WTC11 (cell line): Measurements from ENCODE around the gene WDR19. TPM values are rescaled to one million over a fixed set of nuclear protein-coding genes. Genes with fewer than 3 reads are reported as not detected.

ENCODE experiments used
- ATAC-seq: fragments of 200-7000 bp; cut with Tn5 transposase; 2 replicates; pipeline ENCODE4 v1.10.0; 2021; ENCODE audit warnings: mild to moderate bottlenecking, moderate library complexity
- CTCF ChIA-PET: fragments of 300-600 bp; sonication (Branson Sonifier 250); formaldehyde crosslinking; loops from one replicate; lab custom pipeline; 2021; ENCODE audit warnings: antibody characterized with exemption; lab: Charles Lee
- POLR2A ChIA-PET: fragments of 350-600 bp; sonication (Branson Sonifier 250); formaldehyde crosslinking; loops from one replicate; lab custom pipeline; 2021; ENCODE audit warnings: antibody characterized with exemption; lab: Charles Lee
- DNase-seq: peaks from one replicate; pipeline ENCODE4 v3.0.0; 2021; ENCODE audit warnings: low spot score
- H3K27ac Mint-ChIP-seq: 2 replicates; pipeline ENCODE4 v1.8.0; 2021; ENCODE audit warnings: mixed read lengths
- H3K27me3 Mint-ChIP-seq: 2 replicates; pipeline ENCODE4 v1.8.0; 2021; ENCODE audit warnings: low read depth, mild to moderate bottlenecking, moderate library complexity, mixed read lengths
- H3K36me3 Mint-ChIP-seq: 2 replicates; pipeline ENCODE4 v1.8.0; 2021; ENCODE audit warnings: mixed read lengths
- H3K4me1 Mint-ChIP-seq: 2 replicates; pipeline ENCODE4 v1.8.0; 2022; ENCODE audit warnings: mixed read lengths
- H3K4me3 Mint-ChIP-seq: 2 replicates; pipeline ENCODE4 v1.8.0; 2021; ENCODE audit warnings: mild to moderate bottlenecking, moderate library complexity, mixed read lengths
- H3K9me3 Mint-ChIP-seq: 2 replicates; pipeline ENCODE4 v1.8.0; 2021; ENCODE audit warnings: mixed read lengths
- ATF1 ChIP-seq: sonication (generic); formaldehyde crosslinking; IDR thresholded peaks from 2 replicates; pipeline ENCODE4 v1.8.1; 2023; ENCODE audit warnings: mild to moderate bottlenecking, moderate library complexity, missing genetic modification reagents
- CREB1 ChIP-seq: sonication (generic); formaldehyde crosslinking; IDR thresholded peaks from 2 replicates; pipeline ENCODE4 v1.8.0; 2023; ENCODE audit warnings: mild to moderate bottlenecking, missing genetic modification reagents
- ESRRA ChIP-seq: sonication (generic); formaldehyde crosslinking; IDR thresholded peaks from 2 replicates; pipeline ENCODE4 v1.8.1; 2022; ENCODE audit warnings: mild to moderate bottlenecking, missing genetic modification reagents, borderline replicate concordance
- FOXJ3 ChIP-seq: sonication (generic); formaldehyde crosslinking; IDR thresholded peaks from 2 replicates; pipeline ENCODE4 v1.9.0; 2021; ENCODE audit warnings: missing genetic modification reagents, mild to moderate bottlenecking, borderline replicate concordance
- HMGA2 ChIP-seq: fragments of 250-450 bp; sonication (Bioruptor Pico); IDR thresholded peaks from 2 replicates; pipeline ENCODE4 v1.4.0; 2021; ENCODE audit warnings: mild to moderate bottlenecking, moderate library complexity
- KAT7 ChIP-seq: sonication (generic); formaldehyde crosslinking; IDR thresholded peaks from 2 replicates; pipeline ENCODE4 v1.8.1; 2023; ENCODE audit warnings: missing genetic modification reagents, mild to moderate bottlenecking, borderline replicate concordance
- NR1H2 ChIP-seq: sonication (generic); formaldehyde crosslinking; IDR thresholded peaks from 2 replicates; pipeline ENCODE4 v1.9.0; 2021; ENCODE audit warnings: mild to moderate bottlenecking, moderate library complexity, missing genetic modification reagents
- NR3C1 ChIP-seq: sonication (generic); formaldehyde crosslinking; conservative IDR thresholded peaks from 2 replicates; pipeline ENCODE4 v1.8.1; 2023; ENCODE audit warnings: low read depth, mild to moderate bottlenecking, missing genetic modification reagents
- RORB ChIP-seq: fragments of 250-450 bp; sonication (Bioruptor Pico); IDR thresholded peaks from 2 replicates; pipeline ENCODE4 v1.9.0; 2021; ENCODE audit warnings: mild to moderate bottlenecking
- SP1 ChIP-seq: sonication (generic); formaldehyde crosslinking; conservative IDR thresholded peaks from 2 replicates; pipeline ENCODE4 v1.8.1; 2022; ENCODE audit warnings: missing genetic modification reagents
- ZNF121 ChIP-seq: sonication (generic); formaldehyde crosslinking; IDR thresholded peaks from 2 replicates; pipeline ENCODE4 v1.8.0; 2023; ENCODE audit warnings: missing genetic modification reagents
- ZNF138 ChIP-seq: sonication (generic); formaldehyde crosslinking; conservative IDR thresholded peaks from 2 replicates; pipeline ENCODE4 v1.8.1; 2022; ENCODE audit warnings: mild to moderate bottlenecking, moderate library complexity, missing genetic modification reagents
- total RNA-seq: library from RNA; stranded (reverse); gene quantifications from 3 replicates; pipeline ENCODE4 v1.2.3, GENCODE V29; 2021
- TF ChIP-seq, protein P1 (sequence below): sonication (generic); formaldehyde crosslinking; IDR thresholded peaks from 2 replicates; pipeline ENCODE4 v1.8.1; 2023; ENCODE audit warnings: mild to moderate bottlenecking, missing genetic modification reagents, borderline replicate concordance
- TF ChIP-seq, protein P2 (sequence below): sonication (generic); formaldehyde crosslinking; IDR thresholded peaks from 2 replicates; pipeline ENCODE4 v1.8.0; 2023; ENCODE audit warnings: missing genetic modification reagents
- TF ChIP-seq, protein P3 (sequence below): sonication (generic); formaldehyde crosslinking; IDR thresholded peaks from 2 replicates; pipeline ENCODE4 v1.8.1; 2022; ENCODE audit warnings: missing genetic modification reagents, borderline replicate concordance
- TF ChIP-seq, protein P4 (sequence below): sonication (generic); formaldehyde crosslinking; IDR thresholded peaks from 2 replicates; pipeline ENCODE4 v1.8.0; 2023; ENCODE audit warnings: mild to moderate bottlenecking, missing genetic modification reagents
- TF ChIP-seq, protein P5 (sequence below): sonication (generic); formaldehyde crosslinking; IDR thresholded peaks from 2 replicates; pipeline ENCODE4 v1.8.0; 2022; ENCODE audit warnings: mild to moderate bottlenecking, missing genetic modification reagents
- TF ChIP-seq, protein P6 (sequence below): sonication (generic); formaldehyde crosslinking; IDR thresholded peaks from 2 replicates; pipeline ENCODE4 v1.8.0; 2022; ENCODE audit warnings: mild to moderate bottlenecking, missing genetic modification reagents
- TF ChIP-seq, protein P7 (sequence below): sonication (generic); formaldehyde crosslinking; IDR thresholded peaks from 2 replicates; pipeline ENCODE4 v1.8.1; 2022; ENCODE audit warnings: mild to moderate bottlenecking, missing genetic modification reagents, moderate library complexity, borderline replicate concordance

Gene WDR19
- total RNA-seq, 1 experiment from 2014 or later, result 23.3 TPM

DNA sequence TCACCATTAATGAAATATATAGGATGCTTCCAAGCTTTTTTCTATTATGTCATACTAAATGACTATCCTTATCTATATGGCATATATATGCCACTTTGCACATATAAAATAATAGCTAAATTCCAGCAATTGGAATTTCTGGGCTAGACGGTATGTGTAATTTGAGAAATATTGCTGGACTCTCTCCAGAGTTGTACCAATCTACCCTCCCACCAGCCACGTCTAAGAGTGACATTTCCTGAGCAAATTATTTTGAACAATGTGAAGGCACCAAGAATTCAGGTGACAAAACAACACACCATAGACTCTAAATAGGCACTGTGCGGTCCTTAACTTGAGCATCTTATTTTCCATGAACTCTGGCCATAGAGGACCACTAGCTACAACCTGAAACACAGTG, 121.5 kb downstream of the WDR19 start (continued):
- TF ChIP-seq, protein P1, sequence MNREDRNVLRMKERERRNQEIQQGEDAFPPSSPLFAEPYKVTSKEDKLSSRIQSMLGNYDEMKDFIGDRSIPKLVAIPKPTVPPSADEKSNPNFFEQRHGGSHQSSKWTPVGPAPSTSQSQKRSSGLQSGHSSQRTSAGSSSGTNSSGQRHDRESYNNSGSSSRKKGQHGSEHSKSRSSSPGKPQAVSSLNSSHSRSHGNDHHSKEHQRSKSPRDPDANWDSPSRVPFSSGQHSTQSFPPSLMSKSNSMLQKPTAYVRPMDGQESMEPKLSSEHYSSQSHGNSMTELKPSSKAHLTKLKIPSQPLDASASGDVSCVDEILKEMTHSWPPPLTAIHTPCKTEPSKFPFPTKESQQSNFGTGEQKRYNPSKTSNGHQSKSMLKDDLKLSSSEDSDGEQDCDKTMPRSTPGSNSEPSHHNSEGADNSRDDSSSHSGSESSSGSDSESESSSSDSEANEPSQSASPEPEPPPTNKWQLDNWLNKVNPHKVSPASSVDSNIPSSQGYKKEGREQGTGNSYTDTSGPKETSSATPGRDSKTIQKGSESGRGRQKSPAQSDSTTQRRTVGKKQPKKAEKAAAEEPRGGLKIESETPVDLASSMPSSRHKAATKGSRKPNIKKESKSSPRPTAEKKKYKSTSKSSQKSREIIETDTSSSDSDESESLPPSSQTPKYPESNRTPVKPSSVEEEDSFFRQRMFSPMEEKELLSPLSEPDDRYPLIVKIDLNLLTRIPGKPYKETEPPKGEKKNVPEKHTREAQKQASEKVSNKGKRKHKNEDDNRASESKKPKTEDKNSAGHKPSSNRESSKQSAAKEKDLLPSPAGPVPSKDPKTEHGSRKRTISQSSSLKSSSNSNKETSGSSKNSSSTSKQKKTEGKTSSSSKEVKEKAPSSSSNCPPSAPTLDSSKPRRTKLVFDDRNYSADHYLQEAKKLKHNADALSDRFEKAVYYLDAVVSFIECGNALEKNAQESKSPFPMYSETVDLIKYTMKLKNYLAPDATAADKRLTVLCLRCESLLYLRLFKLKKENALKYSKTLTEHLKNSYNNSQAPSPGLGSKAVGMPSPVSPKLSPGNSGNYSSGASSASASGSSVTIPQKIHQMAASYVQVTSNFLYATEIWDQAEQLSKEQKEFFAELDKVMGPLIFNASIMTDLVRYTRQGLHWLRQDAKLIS (CRISPR knock-in tag), result no peak
- TF ChIP-seq, protein P2, sequence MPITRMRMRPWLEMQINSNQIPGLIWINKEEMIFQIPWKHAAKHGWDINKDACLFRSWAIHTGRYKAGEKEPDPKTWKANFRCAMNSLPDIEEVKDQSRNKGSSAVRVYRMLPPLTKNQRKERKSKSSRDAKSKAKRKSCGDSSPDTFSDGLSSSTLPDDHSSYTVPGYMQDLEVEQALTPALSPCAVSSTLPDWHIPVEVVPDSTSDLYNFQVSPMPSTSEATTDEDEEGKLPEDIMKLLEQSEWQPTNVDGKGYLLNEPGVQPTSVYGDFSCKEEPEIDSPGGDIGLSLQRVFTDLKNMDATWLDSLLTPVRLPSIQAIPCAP (CRISPR knock-in tag), result no peak
- no peak for TF ChIP-seq ZNF121 (CRISPR knock-in tag)
- TF ChIP-seq SP1 (CRISPR knock-in tag), result no peak
- TF ChIP-seq, protein P3, sequence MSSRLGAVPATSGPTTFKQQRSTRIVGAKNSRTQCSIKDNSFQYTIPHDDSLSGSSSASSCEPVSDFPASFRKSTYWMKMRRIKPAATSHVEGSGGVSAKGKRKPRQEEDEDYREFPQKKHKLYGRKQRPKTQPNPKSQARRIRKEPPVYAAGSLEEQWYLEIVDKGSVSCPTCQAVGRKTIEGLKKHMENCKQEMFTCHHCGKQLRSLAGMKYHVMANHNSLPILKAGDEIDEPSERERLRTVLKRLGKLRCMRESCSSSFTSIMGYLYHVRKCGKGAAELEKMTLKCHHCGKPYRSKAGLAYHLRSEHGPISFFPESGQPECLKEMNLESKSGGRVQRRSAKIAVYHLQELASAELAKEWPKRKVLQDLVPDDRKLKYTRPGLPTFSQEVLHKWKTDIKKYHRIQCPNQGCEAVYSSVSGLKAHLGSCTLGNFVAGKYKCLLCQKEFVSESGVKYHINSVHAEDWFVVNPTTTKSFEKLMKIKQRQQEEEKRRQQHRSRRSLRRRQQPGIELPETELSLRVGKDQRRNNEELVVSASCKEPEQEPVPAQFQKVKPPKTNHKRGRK (CRISPR knock-in tag), result no peak
- TF ChIP-seq CREB1 (CRISPR knock-in tag), result no peak
- no peak for TF ChIP-seq NR1H2 (CRISPR knock-in tag)
- no peak for TF ChIP-seq FOXJ3 (CRISPR knock-in tag)

DNA sequence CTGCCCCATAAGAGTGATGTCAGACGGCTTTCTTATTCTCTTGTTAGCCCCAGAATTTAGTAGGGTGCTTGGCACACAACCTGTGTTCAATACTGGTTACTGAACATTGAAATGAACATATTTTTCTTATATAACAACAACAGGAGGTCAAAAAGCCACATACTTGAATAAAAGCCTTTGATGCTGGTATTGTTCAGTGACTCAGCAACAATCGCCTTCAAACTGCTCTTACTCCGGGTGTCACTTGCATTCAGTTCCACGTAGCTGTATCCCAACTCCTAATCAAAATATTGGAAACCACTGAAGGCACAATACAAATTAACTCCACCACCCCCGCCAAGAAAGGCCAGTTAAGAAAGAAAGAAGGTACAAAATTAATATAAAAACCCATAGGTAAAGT, 122.3 kb downstream of the WDR19 start:
- ChIA-PET CTCF (no interaction called here), POLR2A (no interaction called here)
- H3K4me3 Mint-ChIP-seq, result no peak overlapping the region
- DNase-seq (no peak), ATAC-seq (no peak)
- peaks cover 59% of the 10 kb centered on the region for H3K36me3 Mint-ChIP-seq
- H3K4me1 Mint-ChIP-seq, result no peaks in the 10 kb centered on the region
- no peak overlapping the region for H3K27ac Mint-ChIP-seq
- TF ChIP-seq NR3C1 (CRISPR knock-in tag), result no peak
- no peaks in the 10 kb centered on the region for H3K9me3 Mint-ChIP-seq
- no peaks in the 10 kb centered on the region for H3K27me3 Mint-ChIP-seq

DNA sequence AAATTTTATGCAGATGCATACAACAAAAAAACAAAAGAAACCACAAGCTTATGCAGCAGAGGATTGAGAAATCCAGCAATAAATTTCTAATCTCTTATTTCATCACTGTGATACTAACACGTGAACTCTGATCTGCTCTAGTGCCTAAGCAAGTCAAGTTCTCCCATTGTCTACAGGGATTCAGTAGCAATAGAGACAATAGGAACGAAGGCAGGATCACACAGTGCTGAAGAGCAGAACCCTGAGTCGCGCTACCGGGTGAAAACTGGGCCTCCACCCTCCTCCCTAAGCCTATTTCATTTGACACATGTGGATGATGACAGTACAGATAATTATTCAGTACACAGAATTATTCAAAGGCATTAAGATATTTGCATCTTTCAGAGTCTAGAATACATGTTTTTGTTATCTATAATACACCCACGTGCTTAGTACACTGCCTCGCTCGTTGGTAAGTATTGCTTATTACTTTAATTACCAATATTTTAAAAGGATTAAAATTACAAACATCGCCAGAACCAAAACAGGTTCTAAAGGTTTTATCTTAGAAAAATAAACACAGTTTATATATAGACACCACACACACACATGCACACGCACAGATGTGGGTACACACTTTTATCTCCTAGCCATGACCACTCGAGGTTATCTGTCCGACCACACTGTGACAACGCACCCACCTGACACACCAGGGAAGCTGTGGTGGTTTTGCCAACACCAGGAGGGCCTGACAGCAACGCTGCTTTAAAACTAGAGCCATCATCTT, 123.8 kb downstream of the WDR19 start:
- no peak for DNase-seq
- ChIA-PET CTCF (no interaction called here), POLR2A (no interaction called here)
- Mint-ChIP-seq H3K9me3 (no peaks in the 10 kb centered on the region), H3K4me3 (no peak overlapping the region), H3K27me3 (no peaks in the 10 kb centered on the region), H3K36me3 (peaks cover 52% of the 10 kb centered on the region), H3K27ac (no peak overlapping the region), H3K4me1 (no peaks in the 10 kb centered on the region)
- ATAC-seq, result no peak
- no peak for TF ChIP-seq KAT7 (CRISPR knock-in tag)
- TF ChIP-seq HMGA2, result no peak
- TF ChIP-seq ATF1 (CRISPR knock-in tag), result no peak
- TF ChIP-seq, protein P4, sequence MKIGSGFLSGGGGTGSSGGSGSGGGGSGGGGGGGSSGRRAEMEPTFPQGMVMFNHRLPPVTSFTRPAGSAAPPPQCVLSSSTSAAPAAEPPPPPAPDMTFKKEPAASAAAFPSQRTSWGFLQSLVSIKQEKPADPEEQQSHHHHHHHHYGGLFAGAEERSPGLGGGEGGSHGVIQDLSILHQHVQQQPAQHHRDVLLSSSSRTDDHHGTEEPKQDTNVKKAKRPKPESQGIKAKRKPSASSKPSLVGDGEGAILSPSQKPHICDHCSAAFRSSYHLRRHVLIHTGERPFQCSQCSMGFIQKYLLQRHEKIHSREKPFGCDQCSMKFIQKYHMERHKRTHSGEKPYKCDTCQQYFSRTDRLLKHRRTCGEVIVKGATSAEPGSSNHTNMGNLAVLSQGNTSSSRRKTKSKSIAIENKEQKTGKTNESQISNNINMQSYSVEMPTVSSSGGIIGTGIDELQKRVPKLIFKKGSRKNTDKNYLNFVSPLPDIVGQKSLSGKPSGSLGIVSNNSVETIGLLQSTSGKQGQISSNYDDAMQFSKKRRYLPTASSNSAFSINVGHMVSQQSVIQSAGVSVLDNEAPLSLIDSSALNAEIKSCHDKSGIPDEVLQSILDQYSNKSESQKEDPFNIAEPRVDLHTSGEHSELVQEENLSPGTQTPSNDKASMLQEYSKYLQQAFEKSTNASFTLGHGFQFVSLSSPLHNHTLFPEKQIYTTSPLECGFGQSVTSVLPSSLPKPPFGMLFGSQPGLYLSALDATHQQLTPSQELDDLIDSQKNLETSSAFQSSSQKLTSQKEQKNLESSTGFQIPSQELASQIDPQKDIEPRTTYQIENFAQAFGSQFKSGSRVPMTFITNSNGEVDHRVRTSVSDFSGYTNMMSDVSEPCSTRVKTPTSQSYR, result no peak
- TF ChIP-seq, protein P2 (CRISPR knock-in tag), result no peak
- TF ChIP-seq ZNF138 (CRISPR knock-in tag), result no peak
- TF ChIP-seq, protein P5, sequence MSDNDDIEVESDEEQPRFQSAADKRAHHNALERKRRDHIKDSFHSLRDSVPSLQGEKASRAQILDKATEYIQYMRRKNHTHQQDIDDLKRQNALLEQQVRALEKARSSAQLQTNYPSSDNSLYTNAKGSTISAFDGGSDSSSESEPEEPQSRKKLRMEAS (CRISPR knock-in tag), result no peak
- TF ChIP-seq ESRRA (CRISPR knock-in tag), result no peak
- TF ChIP-seq, protein P6, sequence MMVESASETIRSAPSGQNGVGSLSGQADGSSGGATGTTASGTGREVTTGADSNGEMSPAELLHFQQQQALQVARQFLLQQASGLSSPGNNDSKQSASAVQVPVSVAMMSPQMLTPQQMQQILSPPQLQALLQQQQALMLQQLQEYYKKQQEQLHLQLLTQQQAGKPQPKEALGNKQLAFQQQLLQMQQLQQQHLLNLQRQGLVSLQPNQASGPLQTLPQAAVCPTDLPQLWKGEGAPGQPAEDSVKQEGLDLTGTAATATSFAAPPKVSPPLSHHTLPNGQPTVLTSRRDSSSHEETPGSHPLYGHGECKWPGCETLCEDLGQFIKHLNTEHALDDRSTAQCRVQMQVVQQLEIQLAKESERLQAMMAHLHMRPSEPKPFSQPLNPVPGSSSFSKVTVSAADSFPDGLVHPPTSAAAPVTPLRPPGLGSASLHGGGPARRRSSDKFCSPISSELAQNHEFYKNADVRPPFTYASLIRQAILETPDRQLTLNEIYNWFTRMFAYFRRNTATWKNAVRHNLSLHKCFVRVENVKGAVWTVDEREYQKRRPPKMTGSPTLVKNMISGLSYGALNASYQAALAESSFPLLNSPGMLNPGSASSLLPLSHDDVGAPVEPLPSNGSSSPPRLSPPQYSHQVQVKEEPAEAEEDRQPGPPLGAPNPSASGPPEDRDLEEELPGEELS (CRISPR knock-in tag), result no peak
- TF ChIP-seq, protein P7, sequence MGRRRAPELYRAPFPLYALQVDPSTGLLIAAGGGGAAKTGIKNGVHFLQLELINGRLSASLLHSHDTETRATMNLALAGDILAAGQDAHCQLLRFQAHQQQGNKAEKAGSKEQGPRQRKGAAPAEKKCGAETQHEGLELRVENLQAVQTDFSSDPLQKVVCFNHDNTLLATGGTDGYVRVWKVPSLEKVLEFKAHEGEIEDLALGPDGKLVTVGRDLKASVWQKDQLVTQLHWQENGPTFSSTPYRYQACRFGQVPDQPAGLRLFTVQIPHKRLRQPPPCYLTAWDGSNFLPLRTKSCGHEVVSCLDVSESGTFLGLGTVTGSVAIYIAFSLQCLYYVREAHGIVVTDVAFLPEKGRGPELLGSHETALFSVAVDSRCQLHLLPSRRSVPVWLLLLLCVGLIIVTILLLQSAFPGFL, result no peak
- TF ChIP-seq RORB (CRISPR knock-in tag), result no peak
